PFSK-1 (cell line): ENCODE results near the gene ACBD4.
A peak's percentile ranks its signal among the peaks of the same experiment; 100 is the strongest.

Experiments used
- FOXP2 ChIP-seq: optimal IDR thresholded peaks from 2 replicates; pipeline ENCODE3; 2011; ENCODE audit warnings: borderline replicate concordance, control low read depth, inconsistent platforms; ENCODE audit not compliant: insufficient read depth; ENCODE audit errors: extremely low read length, extremely low read depth
- POLR2AphosphoS5 ChIP-seq: IDR thresholded peaks from 2 replicates; pipeline ENCODE4 v1.6.1; 2012; ENCODE audit warnings: low read depth, mild to moderate bottlenecking, control low read depth, low read length, moderate library complexity
- SIN3A ChIP-seq: IDR thresholded peaks from 2 replicates; pipeline ENCODE4 v1.6.1; 2012; ENCODE audit warnings: mild to moderate bottlenecking, low read length, moderate library complexity, borderline replicate concordance; ENCODE audit not compliant: insufficient read depth
- TAF1 ChIP-seq: IDR thresholded peaks from 2 replicates; pipeline ENCODE4 v1.6.1; 2012; ENCODE audit warnings: low read length, control low read depth, borderline replicate concordance; ENCODE audit not compliant: insufficient read depth
- TF ChIP-seq, protein P1 (sequence below), 2 experiments: IDR thresholded peaks; 2 replicates each; pipeline versions ENCODE4 v1.6.1 to v1.8.0; 2011 to 2012; ENCODE audit warnings: low read depth in 2 of 2, low read length in 2 of 2, control low read depth in 1 of 2, inconsistent platforms in 1 of 2, mild to moderate bottlenecking in 1 of 2, moderate library complexity in 1 of 2; ENCODE audit not compliant: insufficient read depth in 1 of 2

Gene ACBD4

GRCh38 chr17:45103269-45103795 is 32.2 kb upstream of the ACBD4 start:
- no peak for TF ChIP-seq FOXP2
- no peak for TF ChIP-seq TAF1
- TF ChIP-seq, protein P1, sequence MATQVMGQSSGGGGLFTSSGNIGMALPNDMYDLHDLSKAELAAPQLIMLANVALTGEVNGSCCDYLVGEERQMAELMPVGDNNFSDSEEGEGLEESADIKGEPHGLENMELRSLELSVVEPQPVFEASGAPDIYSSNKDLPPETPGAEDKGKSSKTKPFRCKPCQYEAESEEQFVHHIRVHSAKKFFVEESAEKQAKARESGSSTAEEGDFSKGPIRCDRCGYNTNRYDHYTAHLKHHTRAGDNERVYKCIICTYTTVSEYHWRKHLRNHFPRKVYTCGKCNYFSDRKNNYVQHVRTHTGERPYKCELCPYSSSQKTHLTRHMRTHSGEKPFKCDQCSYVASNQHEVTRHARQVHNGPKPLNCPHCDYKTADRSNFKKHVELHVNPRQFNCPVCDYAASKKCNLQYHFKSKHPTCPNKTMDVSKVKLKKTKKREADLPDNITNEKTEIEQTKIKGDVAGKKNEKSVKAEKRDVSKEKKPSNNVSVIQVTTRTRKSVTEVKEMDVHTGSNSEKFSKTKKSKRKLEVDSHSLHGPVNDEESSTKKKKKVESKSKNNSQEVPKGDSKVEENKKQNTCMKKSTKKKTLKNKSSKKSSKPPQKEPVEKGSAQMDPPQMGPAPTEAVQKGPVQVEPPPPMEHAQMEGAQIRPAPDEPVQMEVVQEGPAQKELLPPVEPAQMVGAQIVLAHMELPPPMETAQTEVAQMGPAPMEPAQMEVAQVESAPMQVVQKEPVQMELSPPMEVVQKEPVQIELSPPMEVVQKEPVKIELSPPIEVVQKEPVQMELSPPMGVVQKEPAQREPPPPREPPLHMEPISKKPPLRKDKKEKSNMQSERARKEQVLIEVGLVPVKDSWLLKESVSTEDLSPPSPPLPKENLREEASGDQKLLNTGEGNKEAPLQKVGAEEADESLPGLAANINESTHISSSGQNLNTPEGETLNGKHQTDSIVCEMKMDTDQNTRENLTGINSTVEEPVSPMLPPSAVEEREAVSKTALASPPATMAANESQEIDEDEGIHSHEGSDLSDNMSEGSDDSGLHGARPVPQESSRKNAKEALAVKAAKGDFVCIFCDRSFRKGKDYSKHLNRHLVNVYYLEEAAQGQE (IDR thresholded peaks at IDR 0.05; ENCODE audit: insufficient read depth in 1 of 2, low read depth in 2 of 2, low read length in 2 of 2), result no peak
- no peak for TF ChIP-seq SIN3A
- no peak for TF ChIP-seq POLR2AphosphoS5

- TF ChIP-seq, protein P1 (IDR thresholded peaks at IDR 0.05; ENCODE audit: insufficient read depth in 1 of 2, low read depth in 2 of 2, low read length in 2 of 2), result no peak
- 0 out of 2 replicates have a peak, but pooled peaks have one; percentile 13 for TF ChIP-seq POLR2AphosphoS5
These were observed 31.5 kb upstream of the ACBD4 start for GRCh38 chr17:45104029-45104428.

DNA sequence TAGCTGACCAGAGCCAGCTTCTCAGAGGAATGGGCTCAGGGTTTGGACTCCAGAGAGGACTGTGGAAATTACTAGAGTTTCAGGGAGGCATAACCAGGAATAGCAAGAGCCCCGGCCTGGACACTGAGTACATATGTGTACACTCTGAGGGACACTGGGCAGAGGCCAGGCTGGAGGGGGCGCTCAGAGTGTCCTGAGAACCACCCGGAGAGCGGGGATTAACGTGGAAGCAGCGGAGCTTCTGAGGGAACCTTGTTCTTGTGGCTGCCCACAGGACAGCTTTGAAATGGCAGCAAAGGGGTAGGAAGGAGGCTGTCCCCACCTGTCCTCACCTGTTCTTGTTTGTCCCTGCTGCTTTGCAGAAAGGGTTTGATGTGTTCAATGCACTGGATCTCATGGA is 31.0 kb upstream of the ACBD4 start:
- TF ChIP-seq FOXP2 (no peak), TAF1 (no peak), SIN3A (no peak), POLR2AphosphoS5 (no peak)
- TF ChIP-seq, protein P1 (IDR thresholded peaks at IDR 0.05; ENCODE audit: insufficient read depth in 1 of 2, low read depth in 2 of 2, low read length in 2 of 2), result no peak

DNA sequence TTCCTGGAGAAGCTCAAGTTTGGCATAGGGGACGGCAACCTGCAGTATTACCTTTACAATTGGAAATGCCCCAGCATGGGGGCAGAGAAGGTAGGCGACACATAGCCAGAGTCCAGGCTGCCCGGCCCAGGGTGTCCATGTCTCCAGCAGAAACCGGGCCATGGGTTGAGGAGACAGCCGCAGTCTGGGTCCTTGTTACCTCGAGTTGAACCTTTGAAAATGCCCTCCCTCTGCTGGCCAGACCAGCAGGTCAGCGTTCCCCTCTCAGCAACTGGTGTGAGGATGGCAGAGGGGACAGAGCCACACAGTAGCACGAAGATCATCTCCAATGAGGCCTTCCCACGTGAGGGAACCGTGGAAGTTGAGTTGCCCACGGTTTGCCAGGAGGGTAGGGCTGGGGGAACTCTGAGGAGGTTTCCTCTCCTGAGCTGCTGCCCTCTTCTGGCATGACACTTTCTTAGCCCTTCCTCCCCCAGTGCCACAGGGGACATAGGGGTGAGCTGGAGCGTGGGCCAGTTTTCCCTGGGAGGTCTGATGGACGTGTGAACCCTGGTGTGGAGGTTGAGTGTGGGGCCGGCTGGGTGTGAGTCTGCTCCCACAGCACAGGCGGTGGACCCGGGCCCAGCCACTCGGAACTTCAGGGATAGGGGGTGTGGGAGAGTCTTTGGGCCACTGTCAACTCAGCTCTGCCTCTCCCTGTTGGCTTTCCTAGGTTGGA is 30.4 kb upstream of the ACBD4 start:
- TF ChIP-seq SIN3A, result no peak
- no peak for TF ChIP-seq TAF1
- no peak for TF ChIP-seq POLR2AphosphoS5
- TF ChIP-seq, protein P1 (IDR thresholded peaks at IDR 0.05; ENCODE audit: insufficient read depth in 1 of 2, low read depth in 2 of 2, low read length in 2 of 2), result no peak
- TF ChIP-seq FOXP2, result no peak
